ENCODE measurements around the gene KIAA0513.

KIAA0513 gene

GRCh38 chr16:85065099-85065498 is 37.5 kb downstream of the KIAA0513 start:
- H3K4me2 ChIP-seq (ENCODE audit: low read depth, low read length, poor library complexity, severe bottlenecking) = no peak overlapping the region
- no peaks in the 10 kb centered on the region for H3K36me3 ChIP-seq (ENCODE audit: insufficient read depth, low read length)

GRCh38 chr16:85066346-85066885 is 38.8 kb downstream of the KIAA0513 start:
- Histone ChIP-seq H4K20me1 (ENCODE audit: insufficient read depth, low read length, poor library complexity, severe bottlenecking) (no peaks in the 10 kb centered on the region), H2AFZ (ENCODE audit: low read length) (no peak overlapping the region), H3K4me1 (ENCODE audit: insufficient read depth, low read length, poor library complexity, severe bottlenecking) (no peaks in the 10 kb centered on the region), H3K27me3 (ENCODE audit: insufficient read depth, low read length, poor library complexity, severe bottlenecking) (no peaks in the 10 kb centered on the region), H3K9me2 (replicated peaks; ENCODE audit: low read depth, low read length) (no peaks in the 10 kb centered on the region), H3K4me2 (ENCODE audit: low read depth, low read length, poor library complexity, severe bottlenecking) (no peak overlapping the region), H3K9ac (ENCODE audit: low read depth, low read length, poor library complexity, severe bottlenecking) (no peak overlapping the region), H3K9me3 (ENCODE audit: insufficient read depth, low read depth, low read length) (no peaks in the 10 kb centered on the region), H3F3A (ENCODE audit: low read depth) (no peaks in the 10 kb centered on the region), H3K36me3 (ENCODE audit: insufficient read depth, low read length) (no peaks in the 10 kb centered on the region), H3K4me3 (ENCODE audit: low read length, poor library complexity, severe bottlenecking) (no peak overlapping the region), H3K79me2 (ENCODE audit: insufficient read depth, low read length) (no peaks in the 10 kb centered on the region)
- TF ChIP-seq CTCF (conservative IDR thresholded peaks at IDR 0.05; ENCODE audit: low read length) = no peak
- no peak for TF ChIP-seq EZH2phosphoT487 (IDR thresholded peaks at IDR 0.05; ENCODE audit: borderline replicate concordance)

More at GRCh38 chr16:85065099-85065498, 37.5 kb downstream of the KIAA0513 start:
- H3K9me2 ChIP-seq (replicated peaks; ENCODE audit: low read depth, low read length) = no peaks in the 10 kb centered on the region
- TF ChIP-seq EZH2phosphoT487 (IDR thresholded peaks at IDR 0.05; ENCODE audit: borderline replicate concordance) (no peak), CTCF (conservative IDR thresholded peaks at IDR 0.05; ENCODE audit: low read length) (no peak)
- no peak overlapping the region for H3K4me3 ChIP-seq (ENCODE audit: low read length, poor library complexity, severe bottlenecking)
- H3F3A ChIP-seq (ENCODE audit: low read depth) = no peaks in the 10 kb centered on the region
- H3K9ac ChIP-seq (ENCODE audit: low read depth, low read length, poor library complexity, severe bottlenecking) = no peak overlapping the region
- no peaks in the 10 kb centered on the region for H3K4me1 ChIP-seq (ENCODE audit: insufficient read depth, low read length, poor library complexity, severe bottlenecking)
- H4K20me1 ChIP-seq (ENCODE audit: insufficient read depth, low read length, poor library complexity, severe bottlenecking) = no peaks in the 10 kb centered on the region
- H3K9me3 ChIP-seq (ENCODE audit: insufficient read depth, low read depth, low read length) = no peaks in the 10 kb centered on the region
- no peak overlapping the region for H2AFZ ChIP-seq (ENCODE audit: low read length)
- no peaks in the 10 kb centered on the region for H3K27me3 ChIP-seq (ENCODE audit: insufficient read depth, low read length, poor library complexity, severe bottlenecking)
- no peaks in the 10 kb centered on the region for H3K79me2 ChIP-seq (ENCODE audit: insufficient read depth, low read length)

GRCh38 chr16:85067024-85067423 is 39.4 kb downstream of the KIAA0513 start:
- no peaks in the 10 kb centered on the region for H3K27me3 ChIP-seq (ENCODE audit: insufficient read depth, low read length, poor library complexity, severe bottlenecking)
- no peaks in the 10 kb centered on the region for H3K36me3 ChIP-seq (ENCODE audit: insufficient read depth, low read length)
- no peaks in the 10 kb centered on the region for H3F3A ChIP-seq (ENCODE audit: low read depth)
- no peaks in the 10 kb centered on the region for H3K4me1 ChIP-seq (ENCODE audit: insufficient read depth, low read length, poor library complexity, severe bottlenecking)
- no peaks in the 10 kb centered on the region for H3K79me2 ChIP-seq (ENCODE audit: insufficient read depth, low read length)
- H2AFZ ChIP-seq (ENCODE audit: low read length) = no peak overlapping the region
- H3K4me2 ChIP-seq (ENCODE audit: low read depth, low read length, poor library complexity, severe bottlenecking) = no peak overlapping the region
- no peak for TF ChIP-seq CTCF (conservative IDR thresholded peaks at IDR 0.05; ENCODE audit: low read length)
- TF ChIP-seq EZH2phosphoT487 (IDR thresholded peaks at IDR 0.05; ENCODE audit: borderline replicate concordance) = no peak
- no peaks in the 10 kb centered on the region for H3K9me3 ChIP-seq (ENCODE audit: insufficient read depth, low read depth, low read length)
- no peak overlapping the region for H3K4me3 ChIP-seq (ENCODE audit: low read length, poor library complexity, severe bottlenecking)
- H3K9ac ChIP-seq (ENCODE audit: low read depth, low read length, poor library complexity, severe bottlenecking) = no peak overlapping the region
- H3K9me2 ChIP-seq (replicated peaks; ENCODE audit: low read depth, low read length) = no peaks in the 10 kb centered on the region
- H4K20me1 ChIP-seq (ENCODE audit: insufficient read depth, low read length, poor library complexity, severe bottlenecking) = no peaks in the 10 kb centered on the region
